ENCODE results near the gene ABLIM3. TPM values are rescaled to one million over a fixed set of nuclear protein-coding genes. Genes with fewer than 3 reads are reported as not detected.

Gene ABLIM3
- total RNA-seq, 3 donors from 2014 or later (not counting 1 experiment from before 2014, with no cell fraction given), result 0.41 to 2.4 (median 1.2) TPM

GRCh38 chr5:149175346-149176105 lies 34.2 kb downstream of the ABLIM3 start:
- H3K27me3 Mint-ChIP-seq (ENCODE audit: low read depth in 2 of 2), result peaks cover 20 to 41% of the 10 kb centered on the region in 2 donors
- WGBS (ENCODE audit: insufficient coverage), result 89% methylated on average over 12 of the region's 12 CpGs
- H3K4me3 Mint-ChIP-seq, result no peak overlapping the region
- no peaks in the 10 kb centered on the region for H3K4me1 Mint-ChIP-seq
- no peaks in the 10 kb centered on the region for H3K9me3 Mint-ChIP-seq
- TF ChIP-seq CTCF (IDR thresholded peaks at IDR 0.05), result no peak
- intact Hi-C loops (cut with micrococcal nuclease), result no loop called here
- H3K4me3 ChIP-seq (ENCODE audit: low read length), result no peak overlapping the region
- no peaks in the 10 kb centered on the region for H3K36me3 Mint-ChIP-seq
- no peaks in the 10 kb centered on the region for H3K36me3 ChIP-seq (ENCODE audit: control insufficient read depth, insufficient read depth, low read length)
- no peak for DNase-seq
- no peaks in the 10 kb centered on the region for H3K9me3 ChIP-seq (ENCODE audit: control insufficient read depth, insufficient read depth, low read length)
- no peak for ATAC-seq
- peaks cover 2% of the 10 kb centered on the region for H3K27me3 ChIP-seq (ENCODE audit: control insufficient read depth, insufficient read depth, low read length)
- H3K27ac Mint-ChIP-seq, result no peak overlapping the region
- no peak overlapping the region for H3K27ac ChIP-seq (ENCODE audit: low read length)
- H3K4me1 ChIP-seq (ENCODE audit: control insufficient read depth, insufficient read depth, low read length), result no peaks in the 10 kb centered on the region

- H3K27ac ChIP-seq (ENCODE audit: low read length), result no peak overlapping the region
- no peaks in the 10 kb centered on the region for H3K27me3 ChIP-seq (ENCODE audit: control insufficient read depth, insufficient read depth, low read length)
- DNase-seq, result no peak
- Mint-ChIP-seq H3K36me3 (no peaks in the 10 kb centered on the region), H3K4me3 (no peak overlapping the region), H3K4me1 (no peaks in the 10 kb centered on the region), H3K27me3 (ENCODE audit: low read depth in 2 of 2) (peaks cover 23 to 49% of the 10 kb centered on the region in 2 donors), H3K9me3 (no peaks in the 10 kb centered on the region), H3K27ac (no peak overlapping the region)
- no peaks in the 10 kb centered on the region for H3K36me3 ChIP-seq (ENCODE audit: control insufficient read depth, insufficient read depth, low read length)
- no peaks in the 10 kb centered on the region for H3K9me3 ChIP-seq (ENCODE audit: control insufficient read depth, insufficient read depth, low read length)
- no peak overlapping the region for H3K4me3 ChIP-seq (ENCODE audit: low read length)
- no peaks in the 10 kb centered on the region for H3K4me1 ChIP-seq (ENCODE audit: control insufficient read depth, insufficient read depth, low read length)
- no peak for ATAC-seq
- intact Hi-C loops (cut with micrococcal nuclease), result no loop called here
- no peak for TF ChIP-seq CTCF (IDR thresholded peaks at IDR 0.05)
These were observed 36.1 kb downstream of the ABLIM3 start for GRCh38 chr5:149177339-149177843.

GRCh38 chr5:149177911-149178565 lies 36.7 kb downstream of the ABLIM3 start:
- H3K9me3 Mint-ChIP-seq, result no peaks in the 10 kb centered on the region
- Histone ChIP-seq H3K4me3 (ENCODE audit: low read length) (no peak overlapping the region), H3K27ac (ENCODE audit: low read length) (no peak overlapping the region), H3K9me3 (ENCODE audit: control insufficient read depth, insufficient read depth, low read length) (no peaks in the 10 kb centered on the region), H3K27me3 (ENCODE audit: control insufficient read depth, insufficient read depth, low read length) (no peaks in the 10 kb centered on the region), H3K36me3 (ENCODE audit: control insufficient read depth, insufficient read depth, low read length) (no peaks in the 10 kb centered on the region), H3K4me1 (ENCODE audit: control insufficient read depth, insufficient read depth, low read length) (no peaks in the 10 kb centered on the region)
- ATAC-seq (no peak), DNase-seq (no peak)
- H3K27ac Mint-ChIP-seq, result no peak overlapping the region
- peaks cover 24 to 52% of the 10 kb centered on the region in 2 donors for H3K27me3 Mint-ChIP-seq (ENCODE audit: low read depth in 2 of 2)
- intact Hi-C loops (cut with micrococcal nuclease), result no loop called here
- TF ChIP-seq CTCF (IDR thresholded peaks at IDR 0.05), result no peak
- 93% methylated on average over 8 of the region's 8 CpGs for WGBS (ENCODE audit: insufficient coverage)
- H3K36me3 Mint-ChIP-seq, result no peaks in the 10 kb centered on the region
- H3K4me1 Mint-ChIP-seq, result no peaks in the 10 kb centered on the region
- no peak overlapping the region for H3K4me3 Mint-ChIP-seq

Data from natural killer cell (primary cell).